Tibial nerve (tissue), 4 donors: ENCODE results near the gene GIPC2.

Experiments
- EP300 ChIP-seq, 2 donors: sonication (generic); formaldehyde crosslinking; IDR thresholded peaks; one replicate each; pipeline ENCODE4 v1.6.1; 2017; ENCODE audit warnings: antibody characterized with exemption in 2 of 2, mild to moderate bottlenecking in 1 of 2
- POLR2A ChIP-seq, 2 donors: fragments of 450-650 bp; IDR thresholded peaks; one replicate each; pipeline ENCODE4 v1.6.1; 2017; ENCODE audit warnings: antibody characterized with exemption in 2 of 2, mild to moderate bottlenecking in 2 of 2, moderate library complexity in 2 of 2
- TF ChIP-seq, protein P1 (sequence below), 5 experiments: fragments of 200-600 bp in 3 of 5; fragments of 450-650 bp in 2 of 5; sonication (generic) in 3 of 5; IDR thresholded peaks; one replicate each; pipeline ENCODE4 v1.5.1; 2016 to 2019; ENCODE audit warnings: antibody characterized with exemption in 5 of 5, mild to moderate bottlenecking in 3 of 5, moderate library complexity in 2 of 5

DNA sequence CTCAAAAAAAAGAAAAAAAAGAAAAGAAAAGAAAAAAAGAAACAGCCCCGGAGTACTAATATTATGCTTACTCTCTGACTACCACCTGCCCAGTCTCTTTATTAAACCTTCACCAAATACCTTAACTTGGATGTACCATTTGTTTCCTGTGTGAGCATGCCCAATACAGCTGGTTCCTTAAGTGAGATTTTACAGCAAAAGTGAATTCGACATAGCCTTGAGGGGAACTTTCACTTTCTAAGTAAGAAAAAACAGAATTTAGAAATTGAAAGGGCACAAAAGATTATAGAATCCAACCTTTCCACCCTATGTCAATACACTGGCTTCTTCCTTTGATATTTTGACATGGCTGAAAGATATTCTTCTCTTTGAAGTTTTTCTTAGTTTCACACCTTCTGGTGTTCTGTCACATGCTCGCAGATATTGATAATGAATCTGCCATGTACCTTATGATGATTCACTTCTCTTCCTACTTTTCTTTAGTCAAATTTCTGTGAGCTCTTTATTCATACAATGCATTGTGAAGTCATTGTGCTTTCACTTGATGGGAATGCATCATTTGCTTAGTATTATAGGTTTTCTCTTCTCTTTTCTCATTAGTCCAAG, 5.2 kb upstream of the GIPC2 start:
- no peak for TF ChIP-seq EP300 (IDR thresholded peaks at IDR 0.05)
- TF ChIP-seq, protein P1, sequence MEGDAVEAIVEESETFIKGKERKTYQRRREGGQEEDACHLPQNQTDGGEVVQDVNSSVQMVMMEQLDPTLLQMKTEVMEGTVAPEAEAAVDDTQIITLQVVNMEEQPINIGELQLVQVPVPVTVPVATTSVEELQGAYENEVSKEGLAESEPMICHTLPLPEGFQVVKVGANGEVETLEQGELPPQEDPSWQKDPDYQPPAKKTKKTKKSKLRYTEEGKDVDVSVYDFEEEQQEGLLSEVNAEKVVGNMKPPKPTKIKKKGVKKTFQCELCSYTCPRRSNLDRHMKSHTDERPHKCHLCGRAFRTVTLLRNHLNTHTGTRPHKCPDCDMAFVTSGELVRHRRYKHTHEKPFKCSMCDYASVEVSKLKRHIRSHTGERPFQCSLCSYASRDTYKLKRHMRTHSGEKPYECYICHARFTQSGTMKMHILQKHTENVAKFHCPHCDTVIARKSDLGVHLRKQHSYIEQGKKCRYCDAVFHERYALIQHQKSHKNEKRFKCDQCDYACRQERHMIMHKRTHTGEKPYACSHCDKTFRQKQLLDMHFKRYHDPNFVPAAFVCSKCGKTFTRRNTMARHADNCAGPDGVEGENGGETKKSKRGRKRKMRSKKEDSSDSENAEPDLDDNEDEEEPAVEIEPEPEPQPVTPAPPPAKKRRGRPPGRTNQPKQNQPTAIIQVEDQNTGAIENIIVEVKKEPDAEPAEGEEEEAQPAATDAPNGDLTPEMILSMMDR (IDR thresholded peaks at IDR 0.05) = no peak
- TF ChIP-seq POLR2A (IDR thresholded peaks at IDR 0.05) = no peak
